HG03432 (cell line): ENCODE measurements around the gene SINHCAF.

Experiments used
- ATAC-seq: cut with Tn5 transposase; IDR thresholded peaks from one replicate; pipeline ENCODE4 v1.9.1; 2021; ENCODE audit warnings: mild to moderate bottlenecking, moderate library complexity; ENCODE audit not compliant: unreplicated experiment

The SINHCAF gene

DNA sequence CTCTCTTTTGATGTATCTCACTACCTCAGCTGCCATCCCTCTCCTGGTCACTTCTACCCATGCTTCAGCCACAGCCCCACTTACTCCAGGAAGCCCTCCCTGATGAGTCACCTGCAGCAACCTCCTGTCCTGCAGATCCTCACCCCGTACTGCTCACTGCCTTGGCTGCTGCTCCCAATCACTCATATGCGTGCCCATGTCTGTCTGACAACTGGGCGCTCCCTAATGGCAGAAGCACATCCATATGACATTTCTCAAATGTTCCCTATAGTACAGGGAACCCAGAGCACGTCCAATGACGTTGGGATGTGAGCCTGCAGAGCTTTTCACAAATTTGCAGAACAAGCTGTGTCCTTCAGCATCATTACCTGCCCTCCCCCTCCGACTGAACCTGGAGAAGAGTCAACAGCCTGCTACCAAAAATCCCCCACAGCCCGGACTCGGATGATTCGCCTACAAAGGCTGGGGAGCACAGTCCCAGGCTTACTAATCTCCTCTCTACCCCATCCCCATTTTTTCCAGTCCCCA lies 90.0 kb downstream of the SINHCAF start:
- no peak for ATAC-seq

DNA sequence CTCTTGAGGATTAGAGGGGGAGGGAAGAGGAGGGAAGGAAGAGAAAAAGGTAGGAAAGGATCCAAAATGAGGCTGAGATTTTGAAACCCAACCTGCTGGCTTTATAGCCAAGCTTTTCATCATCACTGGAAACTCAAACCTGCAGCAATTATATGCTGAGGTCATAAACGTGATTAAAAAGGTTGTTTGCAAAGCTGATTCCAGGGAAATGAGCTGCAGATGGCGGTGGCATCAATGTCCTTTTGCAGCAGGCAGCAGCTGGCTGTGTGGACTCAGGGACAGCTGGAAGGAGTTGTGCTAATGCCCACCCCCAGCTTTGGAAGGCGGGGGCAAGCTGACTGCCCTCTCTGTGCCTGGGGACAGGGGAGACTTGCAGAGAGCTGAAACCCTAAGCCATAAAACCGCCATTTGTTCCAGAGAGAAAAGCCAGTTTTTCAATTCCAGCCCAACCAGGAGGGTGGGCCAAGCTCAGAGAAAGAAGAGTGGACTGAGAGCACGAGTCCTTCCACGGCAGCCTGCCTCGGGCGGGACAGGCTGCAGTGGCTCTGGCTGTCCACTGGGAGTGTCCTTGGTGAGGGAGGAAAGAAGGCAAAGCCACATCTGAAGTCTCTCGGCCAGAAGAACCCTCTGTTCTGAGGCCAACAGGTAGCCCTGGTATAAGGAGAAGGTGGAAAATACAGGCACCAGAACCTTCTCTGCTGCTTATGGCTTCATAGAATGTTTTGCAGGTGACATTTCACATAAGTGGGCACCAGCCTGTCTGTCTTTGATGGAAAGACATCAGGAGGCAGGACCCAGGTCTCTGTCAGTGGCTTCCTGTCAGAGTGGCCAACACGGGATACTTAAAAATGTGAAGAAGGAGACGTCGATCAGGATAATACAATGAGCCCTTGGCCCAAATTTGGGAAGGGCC lies 90.7 kb downstream of the SINHCAF start:
- no peak for ATAC-seq

- ATAC-seq, result no peak
Observed at GRCh38 chr12:31234053-31234840, 91.7 kb downstream of the SINHCAF start.

- no peak for ATAC-seq
Observed at GRCh38 chr12:31233061-31233730, 92.8 kb downstream of the SINHCAF start.

- ATAC-seq, result no peak
Observed at GRCh38 chr12:31232361-31232965, 93.5 kb downstream of the SINHCAF start.

DNA sequence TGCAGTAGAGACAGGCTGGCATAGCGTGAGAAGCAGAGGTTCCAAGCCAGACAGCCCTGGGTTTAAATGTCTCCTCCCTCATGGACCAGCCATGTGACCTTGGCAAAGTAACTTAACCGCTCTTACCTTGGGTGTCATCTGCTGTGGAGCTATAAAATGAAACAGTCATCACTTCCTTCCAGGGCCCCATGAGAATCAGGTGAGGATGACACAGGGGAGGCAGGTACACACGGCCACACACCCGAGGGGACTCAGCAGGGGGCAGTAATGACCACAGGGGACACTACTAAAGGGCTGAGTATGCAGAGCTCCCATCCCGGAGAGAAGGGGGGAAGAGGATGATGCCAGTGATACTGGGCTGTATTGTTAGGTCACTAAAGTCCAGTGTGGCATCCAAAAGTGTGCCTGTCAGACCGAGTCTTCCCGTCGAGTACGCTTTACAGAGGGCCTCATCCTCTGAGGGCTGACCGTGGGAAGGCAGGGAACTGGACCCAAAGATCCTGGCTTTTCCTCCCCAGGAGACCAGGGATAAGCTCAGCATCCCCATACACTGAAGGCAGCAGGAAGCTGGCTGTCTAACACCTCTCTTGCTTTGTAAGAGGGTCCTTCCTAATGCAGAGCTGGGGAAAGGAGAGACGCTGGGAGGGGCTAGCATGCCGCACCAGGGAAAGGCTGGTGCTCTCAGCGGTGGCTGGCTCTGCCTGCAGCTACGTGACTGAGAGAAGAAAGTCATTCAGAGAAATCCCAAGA lies 94.2 kb downstream of the SINHCAF start:
- ATAC-seq, result no peak
